ENCODE data around the gene CTIF.
"Not testable (repeated sequence)": the region's sequence is repeated elsewhere in the genome, so short reads cannot be mapped to it uniquely, and the experiment has no call there.

Gene CTIF

DNA sequence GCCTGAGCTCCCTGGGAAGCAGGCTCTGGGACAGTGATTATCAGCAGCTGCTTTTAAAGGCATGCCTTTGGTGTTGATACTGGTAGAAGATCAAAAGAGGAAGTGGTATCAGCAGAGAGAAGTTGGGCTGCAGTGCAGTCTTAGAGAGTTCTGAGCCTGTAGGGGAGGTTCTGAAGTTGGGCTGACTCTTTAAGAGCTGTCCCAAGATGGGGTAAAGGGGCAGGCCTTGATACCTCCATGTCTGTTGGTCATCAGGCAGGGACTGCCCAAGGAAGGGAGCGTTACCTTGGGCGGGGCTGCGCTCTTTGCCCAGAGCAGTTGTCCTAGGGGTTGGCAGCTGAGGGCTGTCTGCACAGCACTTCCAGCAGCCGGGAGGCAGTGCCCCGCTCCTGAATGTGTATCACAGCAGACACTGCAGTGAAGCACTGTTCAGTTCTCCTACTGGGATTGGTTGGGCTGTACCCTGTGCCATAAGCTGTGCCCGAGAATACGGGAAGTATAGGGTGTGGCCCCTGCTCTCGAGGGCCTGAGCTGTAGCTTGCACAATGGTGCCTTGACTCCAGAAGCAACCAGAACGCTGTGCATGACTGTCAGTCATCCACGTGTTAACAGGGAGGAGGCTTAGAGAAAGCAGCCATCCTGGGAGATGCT, 177.0 kb downstream of the CTIF start:
- ATAC-seq, result peak in 1 of 2 donors; percentile 10

DNA sequence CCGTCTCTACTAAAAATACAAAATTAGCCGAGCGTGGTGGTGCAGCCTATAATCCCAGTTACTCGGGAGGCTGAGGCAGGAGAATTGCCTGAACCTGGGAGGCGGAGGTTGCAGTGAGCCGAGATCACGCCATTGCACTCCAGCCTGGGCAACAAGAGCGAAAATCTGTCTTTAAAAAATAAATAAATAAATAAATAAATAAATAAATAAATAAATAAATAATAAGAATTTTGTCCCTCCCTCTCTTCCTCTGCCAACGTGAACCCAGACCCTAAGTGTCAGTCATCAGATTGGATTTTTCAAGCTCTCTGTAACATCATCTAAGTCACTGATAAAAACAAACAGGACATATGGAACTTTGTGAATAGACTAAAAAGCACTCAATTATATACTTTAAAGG, 178.4 kb downstream of the CTIF start:
- not testable (repeated sequence) for ATAC-seq

DNA sequence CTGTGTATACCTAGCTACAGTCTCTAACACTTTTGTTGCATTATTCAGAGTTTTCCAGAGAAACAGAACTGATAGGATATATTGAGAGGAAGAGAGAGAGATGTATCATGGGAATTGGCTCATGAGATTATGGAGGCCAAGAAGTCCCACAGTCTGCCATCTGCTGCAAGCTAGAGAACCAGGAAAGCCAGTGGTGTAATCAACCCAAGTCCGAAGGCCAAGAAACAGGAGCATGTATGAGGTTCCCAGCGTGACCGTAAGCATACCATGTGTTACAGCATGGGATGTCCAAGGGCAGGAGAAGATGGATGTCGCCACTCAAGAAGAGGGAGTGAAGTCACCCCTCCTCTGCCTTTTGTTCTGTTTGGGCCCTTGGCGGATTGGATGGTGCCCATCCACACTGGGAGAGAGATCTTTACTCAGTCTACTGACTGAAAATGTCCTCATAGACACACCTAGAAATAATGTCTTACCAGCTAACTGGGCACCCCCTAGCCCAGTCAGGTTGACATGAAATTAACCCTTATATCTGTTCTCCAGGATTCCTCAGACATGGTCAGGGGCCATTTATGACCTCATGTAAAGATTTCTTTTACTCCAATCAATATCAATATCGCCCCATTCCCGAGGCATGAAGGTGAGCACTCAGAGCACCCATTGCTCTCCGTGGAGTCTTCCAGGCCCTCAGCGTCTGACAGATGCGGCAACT, 179.6 kb downstream of the CTIF start:
- ATAC-seq, result no peak

DNA sequence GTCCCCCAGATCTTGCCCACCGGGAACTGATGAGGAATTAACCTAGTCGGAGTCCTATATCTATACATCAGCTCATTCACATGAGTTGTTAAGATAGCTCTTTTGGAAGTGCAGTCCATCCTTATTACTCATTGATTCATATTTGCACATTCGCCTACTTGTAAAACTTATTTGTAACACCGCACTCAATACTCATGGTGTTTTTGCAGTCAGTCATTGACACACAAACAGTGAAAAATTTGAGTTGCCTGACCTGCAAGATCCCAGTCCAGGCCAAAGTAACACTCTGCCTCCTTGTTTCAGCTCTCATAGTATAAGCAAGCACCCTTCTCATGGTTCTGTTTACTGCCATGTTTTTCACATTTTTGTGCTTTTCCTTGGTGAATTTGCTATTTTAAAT, 180.6 kb downstream of the CTIF start:
- no peak for ATAC-seq

DNA sequence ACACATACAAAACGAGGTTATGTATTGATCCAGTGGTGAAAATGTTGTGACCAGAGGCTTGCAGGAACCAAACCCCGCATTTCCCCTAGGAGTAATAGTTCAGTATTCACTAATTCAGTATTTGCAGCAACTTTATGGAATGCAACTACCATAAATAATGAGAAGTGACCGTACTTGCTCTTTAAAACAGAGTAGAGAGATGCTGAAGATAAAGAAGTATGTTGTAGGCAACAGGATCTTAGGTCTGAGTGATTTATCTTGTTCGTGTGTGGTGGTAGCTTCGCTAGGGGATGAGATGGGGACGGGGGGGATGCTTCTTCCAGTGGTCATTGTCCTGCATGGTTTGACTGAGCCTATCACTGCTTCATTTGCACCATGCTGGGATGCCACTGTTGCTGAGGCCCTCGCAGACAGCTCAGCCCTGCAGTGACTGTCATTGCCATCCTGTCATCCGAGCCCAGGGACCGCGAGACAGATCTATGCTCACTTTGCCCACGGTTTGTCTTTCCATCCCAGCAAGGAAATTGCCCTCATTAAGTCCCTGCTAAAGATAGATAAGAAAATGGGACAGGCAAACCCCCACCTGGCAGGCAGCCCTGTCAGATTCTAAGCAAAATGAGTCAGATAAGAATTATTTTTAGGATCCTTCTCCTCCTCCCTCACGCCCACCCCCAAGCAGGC, 181.3 kb downstream of the CTIF start:
- ATAC-seq, result no peak

DNA sequence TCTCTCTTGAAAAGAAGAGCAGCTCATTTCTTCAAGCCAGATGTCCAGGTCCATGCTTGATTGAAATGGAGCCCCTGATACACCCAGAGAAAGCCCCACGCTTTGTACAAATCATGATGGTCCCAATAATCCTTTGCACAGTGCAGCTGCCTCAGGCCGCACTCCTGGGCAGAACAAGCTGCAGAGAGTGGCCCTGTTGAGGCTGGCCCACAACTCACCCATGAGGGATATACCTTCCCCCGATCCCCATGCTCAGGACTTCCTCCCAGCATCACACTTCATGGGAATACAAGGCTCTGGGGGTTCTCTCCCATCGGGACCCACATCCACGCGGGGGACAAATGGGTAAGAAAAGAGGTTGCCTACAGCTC, 181.8 kb downstream of the CTIF start:
- no peak for ATAC-seq

DNA sequence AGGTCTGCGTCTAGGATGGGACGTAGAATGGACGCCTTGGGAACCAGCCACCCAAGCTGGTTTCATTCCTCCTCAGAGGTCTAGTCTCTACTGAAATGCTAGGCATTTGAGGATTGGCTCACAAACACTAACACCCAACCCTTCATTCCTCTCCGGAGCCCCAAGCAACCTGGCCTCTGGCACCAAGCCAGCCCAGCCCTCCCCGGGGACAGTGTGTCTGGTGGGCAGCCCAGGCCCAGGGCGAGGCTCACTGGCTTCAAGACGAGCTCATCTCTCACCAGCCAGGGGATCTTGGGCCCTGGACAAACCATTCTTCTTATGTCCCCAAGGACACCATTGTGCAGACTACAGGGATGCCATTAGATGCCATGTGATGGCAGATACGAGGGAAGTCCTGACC, 182.5 kb downstream of the CTIF start:
- no peak for ATAC-seq

DNA sequence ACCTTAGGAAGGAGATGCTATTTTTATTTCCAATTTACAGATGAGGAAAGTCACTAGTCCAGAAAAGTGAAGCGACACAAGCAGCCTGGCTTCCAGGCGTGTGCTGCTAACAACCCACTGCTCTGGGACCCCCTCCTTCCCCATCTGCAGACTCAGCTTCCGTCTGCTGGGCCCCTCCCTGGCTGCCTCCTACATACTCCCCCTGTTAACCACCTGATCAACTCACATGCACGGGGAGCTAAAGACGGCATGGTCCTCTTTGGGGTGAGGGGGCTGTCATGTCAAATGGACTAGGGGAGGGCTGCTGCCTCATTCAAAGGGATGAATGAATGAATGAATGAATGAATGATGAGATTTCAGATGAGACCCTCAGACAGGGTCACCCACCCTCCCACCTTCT, 184.2 kb downstream of the CTIF start:
- ATAC-seq, result no peak

DNA sequence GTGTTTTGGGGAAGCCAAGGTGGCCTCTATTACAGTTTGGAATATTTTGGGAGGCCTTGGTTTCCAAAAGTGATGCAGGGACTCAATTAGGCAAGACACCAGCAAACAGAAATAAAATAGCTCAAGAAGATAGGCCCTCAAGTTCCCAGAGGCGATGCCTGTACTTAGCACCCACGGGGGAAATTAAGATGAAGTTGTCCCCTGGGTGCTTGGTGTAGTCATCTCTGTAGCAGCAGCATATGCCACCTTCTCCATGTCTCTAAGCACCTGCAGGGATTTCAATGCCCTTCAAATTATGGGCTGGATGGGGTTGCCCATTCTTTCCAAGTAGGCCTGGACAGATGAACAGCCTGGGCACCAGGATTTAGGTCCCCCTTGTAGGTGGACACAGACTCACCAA, 185.0 kb downstream of the CTIF start:
- no peak for ATAC-seq

DNA sequence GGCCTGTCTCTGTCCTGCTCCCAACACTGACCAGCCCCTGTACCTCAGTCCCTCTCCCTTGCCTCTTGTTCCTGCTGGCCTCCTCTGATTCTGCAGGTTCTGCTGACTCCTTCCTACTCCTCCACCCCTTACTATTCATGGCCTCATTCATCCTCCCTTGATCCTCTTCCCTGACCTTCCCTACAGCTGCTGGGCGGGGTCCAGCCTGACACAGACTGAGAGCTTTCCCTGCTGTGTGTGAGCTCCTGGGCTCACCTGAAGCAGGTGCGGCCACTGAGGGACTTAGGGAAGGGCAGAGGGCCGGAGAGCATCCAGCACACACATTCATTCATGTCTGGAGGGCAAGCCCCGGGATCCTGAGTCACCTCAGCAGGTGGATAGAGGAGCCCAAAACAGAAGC, 185.6 kb downstream of the CTIF start:
- no peak for ATAC-seq

DNA sequence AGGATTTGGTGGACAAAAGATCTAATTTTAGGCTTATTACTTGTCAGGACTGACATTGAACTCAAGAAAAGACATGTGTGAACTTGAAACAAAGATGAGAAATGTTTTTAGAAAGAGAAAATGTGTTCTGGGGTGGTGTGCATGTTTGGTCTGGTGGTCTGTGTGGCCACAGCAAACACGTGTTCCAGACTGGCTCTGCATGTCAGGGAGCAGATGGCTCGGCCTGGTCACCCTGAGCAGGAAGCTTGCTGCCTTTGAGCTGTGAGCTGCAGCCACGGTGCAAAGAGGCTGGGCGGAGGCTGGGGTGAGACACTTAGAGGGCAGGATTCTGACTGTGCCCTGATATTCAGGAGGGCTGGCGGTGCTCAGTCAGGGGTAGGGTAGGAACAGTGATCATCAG, 186.1 kb downstream of the CTIF start:
- ATAC-seq, result no peak

DNA sequence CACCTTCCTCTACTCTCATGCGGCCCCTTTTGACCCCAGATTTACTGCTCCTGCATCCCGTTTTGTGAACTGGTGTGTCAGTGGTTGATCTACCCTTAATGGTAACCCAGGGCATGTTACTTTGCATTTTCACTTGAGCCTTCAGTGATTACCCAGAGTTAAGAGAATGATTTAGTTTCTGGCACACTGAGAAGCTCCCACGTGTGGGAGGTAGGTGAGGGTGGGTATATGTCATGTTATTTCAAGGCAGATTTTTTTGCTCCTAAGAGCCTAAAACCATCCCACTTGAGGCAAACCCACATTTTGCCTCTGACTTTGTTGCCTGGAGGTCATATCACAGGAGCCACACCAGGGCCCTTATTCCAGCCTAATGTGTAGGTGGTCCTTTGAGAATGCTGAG, 186.7 kb downstream of the CTIF start:
- ATAC-seq, result no peak

DNA sequence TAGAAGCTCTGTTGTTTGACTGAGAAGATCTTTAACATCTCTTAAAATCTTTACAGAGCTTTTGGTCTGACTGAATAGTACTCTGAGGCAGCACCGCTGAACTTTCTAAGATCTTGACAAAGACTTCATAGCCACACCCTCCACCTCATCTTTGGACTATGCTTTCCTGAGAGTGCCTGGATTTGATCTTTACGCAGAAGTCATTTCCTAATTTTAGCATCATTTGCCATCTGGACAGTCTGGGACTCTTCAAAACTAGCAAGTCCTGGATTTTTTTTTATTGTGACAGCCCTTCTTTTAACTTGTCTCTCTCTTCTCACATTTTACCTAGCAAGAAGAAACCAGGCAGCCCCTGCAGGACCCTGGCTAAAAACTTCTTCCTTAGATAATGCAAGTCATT, 188.8 kb downstream of the CTIF start:
- no peak for ATAC-seq

DNA sequence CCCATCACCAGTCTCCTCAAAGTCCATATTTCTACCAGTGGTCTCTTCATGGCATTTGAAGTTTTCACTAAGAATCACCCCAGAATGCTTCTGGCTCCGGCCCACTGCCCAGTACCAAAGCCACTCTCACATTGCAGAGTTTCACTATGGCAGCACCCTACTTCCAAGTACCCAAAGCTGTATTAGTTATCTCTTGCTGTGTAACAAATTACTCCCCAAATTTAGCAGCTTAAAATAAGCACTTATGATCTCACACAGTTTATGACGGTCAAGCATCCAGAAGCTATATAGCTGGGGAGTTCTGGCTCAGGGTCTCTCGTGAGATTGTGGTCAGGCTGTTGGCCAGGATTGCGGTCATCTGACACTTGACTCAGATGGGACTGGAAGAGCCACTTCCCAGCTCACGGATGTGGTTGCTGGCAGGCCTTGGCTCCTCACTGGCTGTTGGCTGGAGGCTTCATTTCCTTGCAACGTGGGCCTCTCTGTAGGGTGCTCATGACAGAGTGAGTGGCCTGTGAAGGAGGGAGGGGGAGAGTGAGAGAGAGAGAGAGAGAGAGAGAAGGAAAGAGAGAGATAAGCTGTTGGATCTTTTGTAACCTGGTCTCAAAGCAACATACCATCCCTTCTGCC, 189.5 kb downstream of the CTIF start:
- no peak for ATAC-seq

DNA sequence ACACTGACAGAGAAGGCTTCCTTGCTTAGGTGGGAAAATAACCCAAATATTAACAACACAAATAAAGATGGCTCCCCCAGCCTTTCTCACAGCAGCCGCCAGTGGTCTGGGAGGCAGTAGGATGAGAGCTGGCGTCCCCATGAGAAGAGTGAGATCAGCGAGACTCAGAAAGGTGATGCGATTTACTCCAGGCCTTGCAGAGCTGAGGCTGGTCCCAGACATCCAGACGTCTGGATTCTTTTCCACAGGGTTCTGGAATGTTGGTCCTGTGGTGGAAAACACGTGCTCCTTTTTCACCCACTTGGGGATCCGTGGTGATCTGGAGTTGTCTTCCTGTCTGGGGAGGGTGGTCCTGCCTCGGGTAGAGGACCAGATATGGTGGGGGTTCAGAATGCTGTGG, 190.6 kb downstream of the CTIF start:
- ATAC-seq, result no peak

DNA sequence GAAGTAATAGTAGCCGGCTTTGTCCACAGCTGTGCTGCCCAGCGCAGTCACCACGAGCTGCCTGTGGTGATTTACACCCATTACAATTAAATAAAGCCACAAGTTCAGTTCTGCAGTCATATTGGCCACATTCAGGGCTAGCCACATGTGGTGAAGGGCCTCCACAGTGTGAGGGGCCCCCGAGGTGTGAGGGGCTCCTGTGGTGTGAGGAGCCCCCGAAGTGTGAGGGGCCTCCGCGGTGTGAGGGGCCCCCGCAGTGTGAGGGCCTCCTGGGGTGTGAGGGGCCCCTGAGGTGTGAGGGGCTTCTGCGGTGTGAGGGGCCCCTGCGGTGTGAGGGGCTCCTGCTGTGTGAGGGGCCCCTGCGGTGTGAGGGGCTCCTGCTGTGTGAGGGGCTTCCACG, 191.2 kb downstream of the CTIF start:
- ATAC-seq, result no peak

DNA sequence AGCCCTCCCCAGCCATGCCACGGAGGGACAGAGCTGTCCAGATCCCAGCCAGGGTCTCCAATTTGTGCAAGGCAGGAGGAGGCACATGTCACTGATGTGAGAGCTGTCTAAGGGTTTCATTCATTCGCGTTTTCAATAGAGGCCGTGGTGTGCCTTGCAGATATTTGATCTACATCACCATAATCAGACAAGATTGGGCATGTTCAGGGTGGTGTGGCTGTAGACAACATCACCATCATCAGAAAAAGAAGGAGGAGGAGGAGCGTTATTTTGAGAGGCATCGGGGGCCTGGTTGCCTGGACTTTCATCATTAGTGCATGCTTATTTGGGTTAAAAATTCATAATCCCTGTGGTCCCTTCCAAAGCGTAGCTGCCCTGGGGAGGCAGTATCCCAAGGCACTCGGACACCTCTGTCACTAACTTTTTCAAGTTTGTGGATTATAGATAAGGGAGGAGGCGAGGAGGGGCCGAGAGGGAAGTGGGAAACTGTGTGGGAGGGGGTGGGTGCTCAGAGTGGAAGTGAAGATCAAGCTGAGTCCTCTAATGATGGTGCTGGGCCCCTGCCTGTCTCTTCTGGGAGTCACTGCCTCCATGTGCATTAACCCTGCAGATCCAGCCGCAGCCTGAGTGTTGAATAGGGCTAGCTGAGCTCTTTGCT, 194.1 kb downstream of the CTIF start:
- ATAC-seq, result no peak

DNA sequence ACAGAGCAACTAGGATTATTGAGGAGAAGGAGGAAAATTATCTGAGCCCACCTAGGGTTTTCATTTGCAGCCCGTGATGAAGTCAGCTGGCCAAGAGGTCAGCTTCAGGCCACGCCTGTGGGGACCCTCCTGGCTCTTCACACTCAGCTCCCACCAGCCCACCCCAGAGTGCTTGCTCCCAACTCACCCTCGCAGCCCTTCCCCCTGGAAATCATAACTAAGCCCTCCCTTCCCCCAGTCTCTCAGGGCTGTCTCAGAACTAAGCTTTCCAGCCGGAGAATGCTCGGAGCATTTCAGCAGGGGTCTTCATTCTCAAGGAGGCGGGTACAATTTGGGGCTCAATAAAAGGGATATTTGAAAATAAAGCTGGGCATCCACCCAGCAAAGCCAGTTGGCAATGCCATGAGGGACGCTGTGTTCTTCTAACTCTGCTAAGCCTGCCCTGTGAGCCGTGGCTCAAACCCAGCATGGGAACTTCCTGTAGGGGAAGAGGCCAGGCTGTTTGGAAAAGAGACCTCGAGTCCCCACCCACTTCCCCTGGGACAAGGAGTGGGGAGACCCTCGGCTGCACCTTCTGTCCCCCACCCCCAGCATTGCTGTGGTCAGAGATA, 194.9 kb downstream of the CTIF start:
- ATAC-seq, result no peak

DNA sequence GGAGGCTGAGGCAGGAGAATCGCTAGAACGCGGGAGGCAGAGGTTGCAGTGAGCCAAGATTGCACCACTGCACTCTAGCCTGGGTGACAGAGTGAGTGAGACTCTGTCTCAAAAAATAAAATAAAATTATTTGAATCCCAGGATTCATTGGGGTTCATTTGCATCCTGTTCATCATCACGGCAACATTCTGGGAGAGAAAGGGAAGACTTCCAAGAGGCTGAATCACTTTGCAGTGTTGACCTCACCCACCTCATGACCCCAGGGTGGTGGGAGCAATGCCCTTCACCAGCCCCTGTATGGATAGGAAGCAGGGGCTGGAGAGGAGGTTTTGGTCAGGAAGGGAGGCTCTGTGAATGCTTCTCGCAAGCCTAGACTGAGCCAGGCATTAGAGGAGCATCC, 195.6 kb downstream of the CTIF start:
- no peak for ATAC-seq

DNA sequence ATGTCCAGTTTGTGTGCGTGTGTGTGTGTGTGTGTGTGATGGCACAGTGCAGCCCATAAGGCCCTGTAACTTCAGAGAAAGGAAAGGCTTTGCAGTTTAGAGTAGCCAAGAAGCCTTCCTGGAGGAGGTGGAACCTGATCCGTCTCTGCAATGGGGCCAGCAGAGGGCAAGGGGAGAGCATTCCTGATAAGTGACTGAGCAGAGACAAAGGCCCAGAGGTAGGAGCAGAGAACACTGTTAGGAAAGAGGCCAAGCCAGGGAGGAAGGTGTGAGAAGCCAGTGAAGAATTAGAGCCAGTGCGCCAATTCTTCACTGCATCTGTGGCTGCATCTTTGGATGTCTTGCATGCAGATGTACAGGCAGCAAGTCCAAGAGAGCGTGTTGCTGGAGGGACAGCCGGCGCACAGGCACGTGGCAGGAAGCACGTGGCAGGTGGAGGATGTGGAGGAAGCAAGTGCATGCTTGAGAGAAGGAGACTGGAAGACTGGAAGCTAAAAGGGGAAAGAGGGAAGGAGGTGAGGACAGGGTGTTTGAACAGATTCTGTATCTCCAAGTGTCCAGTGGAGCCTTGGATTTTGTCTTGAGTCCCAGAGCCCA, 196.3 kb downstream of the CTIF start:
- no peak for ATAC-seq

DNA sequence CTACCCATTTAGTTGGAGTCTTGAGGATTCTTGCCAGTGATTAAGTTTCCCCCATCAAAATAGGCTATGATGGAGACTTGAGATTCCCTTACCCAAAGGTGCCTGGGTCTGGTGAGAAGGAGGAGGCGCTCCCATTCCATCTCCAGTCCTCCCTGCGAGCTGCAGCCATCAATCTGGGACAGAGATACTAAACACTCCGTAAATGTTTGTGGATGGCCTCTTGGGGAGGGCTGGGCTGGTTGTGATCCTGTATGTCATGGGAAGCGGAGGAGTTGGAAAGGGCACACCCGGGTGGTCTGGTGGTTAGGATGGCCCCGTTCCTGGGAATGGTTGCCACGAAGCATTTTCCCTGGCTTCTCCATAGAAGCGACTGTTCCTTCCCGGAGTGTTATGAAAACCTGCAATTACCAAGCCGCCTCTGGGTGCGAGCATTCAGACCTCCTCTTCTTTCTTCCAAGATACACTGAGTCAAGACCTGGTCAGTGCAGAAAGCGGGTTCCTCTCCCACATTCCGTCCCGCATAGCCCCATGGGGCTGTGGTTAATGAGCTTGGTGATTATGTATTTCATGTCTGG, 196.9 kb downstream of the CTIF start:
- no peak for ATAC-seq

Measured in activated CD4-positive, CD25-positive, alpha-beta regulatory T cell treated with anti-CD3 and anti-CD28 coated beads, Interleukin-2, amount 50 U/mL, for 24 hours (primary cell).